NOMO-1 (cell line): ENCODE measurements around the gene CAMKMT.
"Not testable (repeated sequence)": the region's sequence is repeated elsewhere in the genome, so short reads cannot be mapped to it uniquely, and the experiment has no call there.

ENCODE experiments used
- DNase-seq, 2 experiments: peaks; one replicate each; lab custom pipeline; 2025; ENCODE audit not compliant: unreplicated experiment in 2 of 2; lab: John Stamatoyannopoulos, UW

Gene CAMKMT

GRCh38 chr2:44580875-44581515 is 219.2 kb downstream of the CAMKMT start:
- no peak for DNase-seq

- DNase-seq, result no peak
Observed at GRCh38 chr2:44582363-44583008, 220.7 kb downstream of the CAMKMT start.

GRCh38 chr2:44595615-44596014 is 233.9 kb downstream of the CAMKMT start:
- DNase-seq, result not testable (repeated sequence)

DNA sequence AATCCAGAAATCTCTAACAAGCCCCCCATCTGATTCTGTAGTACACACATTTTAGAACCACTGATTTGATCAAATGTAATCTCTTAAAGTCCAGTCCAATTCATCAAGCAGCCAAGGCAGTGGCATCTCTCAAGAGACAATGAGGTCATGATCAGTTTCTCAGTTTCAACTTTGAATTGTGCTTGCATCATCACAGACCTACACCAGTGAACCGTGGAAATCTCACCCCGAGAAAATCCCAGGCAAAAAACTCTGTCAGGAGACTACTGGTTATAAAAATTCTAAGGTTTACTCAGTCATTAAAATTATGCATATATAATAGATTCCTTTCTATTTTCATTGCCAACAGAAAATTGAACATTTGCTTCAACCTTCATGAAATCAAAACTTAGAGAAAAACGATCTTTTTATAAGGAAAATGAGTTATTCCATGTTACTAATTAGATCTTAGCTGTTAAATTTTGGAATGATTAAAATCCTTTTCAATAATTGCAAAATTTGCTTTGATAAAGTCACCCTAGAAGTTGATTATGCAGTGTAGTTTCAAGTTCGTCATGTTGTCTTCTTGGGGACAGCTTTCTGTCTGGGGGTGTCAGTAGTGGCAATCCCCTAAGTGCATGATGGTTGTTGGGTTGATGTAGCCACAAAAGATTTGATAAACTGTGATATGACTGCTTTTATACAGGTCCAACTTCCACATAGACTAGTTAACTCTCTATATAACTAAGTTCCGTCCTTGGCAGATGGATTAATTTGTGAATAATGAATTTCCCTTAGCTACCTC is 235.0 kb downstream of the CAMKMT start:
- no peak for DNase-seq

DNA sequence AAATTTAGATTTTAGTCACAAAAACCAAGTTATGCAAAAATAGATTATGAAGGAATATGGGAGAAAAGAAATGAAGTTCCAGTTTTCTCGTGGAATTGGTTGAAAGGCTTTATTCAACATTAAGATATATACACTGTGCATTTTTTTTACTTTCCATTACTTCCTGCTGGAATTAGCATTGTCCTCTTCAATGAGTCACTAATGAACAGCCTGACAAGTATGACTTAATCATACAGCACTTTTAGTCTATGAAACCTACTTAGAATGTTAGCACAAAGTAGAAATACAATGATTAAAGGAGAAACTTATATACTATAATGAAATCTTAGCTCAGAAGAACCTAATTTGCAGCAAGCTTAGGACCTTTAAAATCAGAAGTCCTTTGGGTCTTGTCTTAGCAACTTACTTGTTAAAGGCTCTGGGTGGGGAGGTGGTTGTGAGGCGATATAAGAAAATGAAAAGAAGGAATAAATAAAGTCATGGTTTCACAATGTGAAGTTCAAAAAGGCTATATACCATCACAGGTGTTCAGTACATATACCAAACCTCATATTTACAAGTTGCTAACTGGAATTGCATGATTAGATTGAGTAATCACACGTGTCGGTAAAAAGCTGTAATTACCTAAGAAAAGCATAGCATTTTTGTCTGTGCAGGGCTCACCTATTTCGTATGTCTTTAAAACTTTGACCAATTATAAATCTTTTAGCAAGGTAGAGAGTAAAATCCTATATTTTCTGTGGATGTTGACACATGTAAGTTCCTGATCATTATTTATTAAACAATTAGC is 236.8 kb downstream of the CAMKMT start:
- no peak for DNase-seq

GRCh38 chr2:44599130-44599529 is 237.4 kb downstream of the CAMKMT start:
- DNase-seq, result no peak

- DNase-seq, result no peak
Observed at GRCh38 chr2:44602446-44602845, 240.7 kb downstream of the CAMKMT start.

DNA sequence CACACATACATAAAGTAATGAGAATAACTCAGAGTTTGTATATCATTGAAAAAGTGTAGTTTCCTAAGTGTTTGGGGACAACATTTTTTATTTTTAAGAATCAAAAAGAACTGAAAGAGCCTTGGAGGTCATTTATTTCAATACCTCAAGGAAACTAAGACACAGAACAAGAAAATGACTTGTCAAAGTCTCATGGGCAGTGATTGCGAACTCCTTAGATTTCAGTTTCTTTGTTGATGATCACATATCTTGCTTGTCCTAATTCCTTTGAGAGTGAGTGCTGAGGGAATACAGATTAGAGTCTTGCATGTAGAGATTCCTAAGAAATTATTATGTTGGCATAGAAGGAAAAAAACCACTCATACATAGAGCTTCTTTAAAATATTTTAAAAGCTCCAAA is 243.8 kb downstream of the CAMKMT start:
- DNase-seq, result no peak

GRCh38 chr2:44612276-44612675 is 250.5 kb downstream of the CAMKMT start:
- DNase-seq, result peak in 1 of 2 experiments; percentile 67

DNA sequence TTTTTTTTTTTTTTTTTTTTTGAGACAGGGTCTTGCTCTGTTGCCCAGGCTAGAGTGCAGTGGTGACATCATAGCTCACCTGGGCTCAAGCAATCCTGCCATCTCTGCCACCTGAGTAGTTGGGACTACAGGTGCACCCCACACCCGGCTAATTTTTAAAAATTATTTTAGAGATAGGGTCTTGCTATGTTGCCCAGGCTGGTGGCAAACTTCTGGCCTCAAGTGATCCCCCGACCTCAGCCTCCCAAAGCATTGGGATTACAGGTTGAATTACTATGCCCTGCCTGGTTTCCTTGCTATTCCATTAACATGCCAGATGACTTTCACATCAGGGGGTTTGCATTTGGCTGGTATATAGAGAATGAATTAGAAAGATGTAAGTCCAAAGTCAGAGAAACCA is 253.2 kb downstream of the CAMKMT start:
- DNase-seq, result no peak

- DNase-seq, result no peak
Observed at GRCh38 chr2:44615950-44616518, 254.3 kb downstream of the CAMKMT start.

DNA sequence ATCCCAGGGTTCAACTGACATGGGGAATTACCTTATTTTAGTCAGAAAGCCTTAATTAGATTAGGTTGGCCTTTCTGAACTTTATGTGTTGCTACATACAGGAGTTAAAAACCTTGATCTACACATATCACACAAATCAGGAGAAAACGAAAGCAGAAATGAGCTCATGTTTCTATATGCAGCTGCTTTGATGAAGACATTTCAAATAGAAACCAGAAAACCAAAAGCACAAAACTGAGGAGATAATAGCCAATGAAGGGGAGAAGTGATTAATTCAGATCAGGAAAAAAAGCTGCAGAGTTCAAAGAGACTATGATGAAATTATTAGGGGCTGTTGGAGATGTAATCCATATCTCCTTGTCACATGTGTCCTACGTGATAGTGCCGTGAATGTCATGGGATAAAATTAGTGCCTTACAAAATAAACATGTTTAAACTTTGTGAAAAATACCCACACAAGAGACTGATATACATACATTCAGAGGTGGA is 255.0 kb downstream of the CAMKMT start:
- peak in 1 of 2 experiments; percentile 59 for DNase-seq

DNA sequence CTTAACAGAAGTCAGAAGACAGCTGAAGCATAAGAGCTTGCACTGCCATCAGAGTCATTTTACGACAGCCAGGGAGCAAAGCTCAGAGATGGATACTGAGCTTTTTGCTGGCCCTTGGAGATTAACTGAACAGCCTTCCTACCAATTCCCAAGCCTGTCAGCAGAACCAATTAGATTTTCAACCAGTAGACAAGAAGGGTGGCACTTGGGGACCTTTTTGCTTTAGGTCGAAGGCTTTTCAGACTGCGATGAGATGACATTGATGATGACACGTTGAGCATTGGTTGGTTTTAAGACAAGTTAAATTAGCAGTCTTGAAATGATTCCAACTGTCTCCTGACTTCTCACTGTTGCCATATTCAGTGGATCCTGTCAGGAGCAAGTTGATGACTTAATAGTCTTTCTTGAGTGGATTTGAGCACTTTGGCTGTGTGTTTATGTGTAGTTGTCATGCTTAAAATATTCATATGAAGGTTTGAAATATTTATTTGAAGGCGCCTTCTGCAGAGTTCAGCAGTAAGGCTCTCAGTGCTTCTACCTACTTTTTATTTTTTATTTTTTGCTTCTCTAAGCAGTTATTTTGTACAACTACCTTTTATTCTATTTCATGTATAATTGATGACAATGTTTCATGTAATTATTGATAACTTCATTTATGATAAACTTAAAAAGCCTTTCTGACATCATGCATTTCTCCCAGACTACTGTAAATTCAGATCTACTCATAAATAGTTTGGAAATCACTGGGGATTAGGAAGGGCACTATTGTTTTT is 256.7 kb downstream of the CAMKMT start:
- no peak for DNase-seq

DNA sequence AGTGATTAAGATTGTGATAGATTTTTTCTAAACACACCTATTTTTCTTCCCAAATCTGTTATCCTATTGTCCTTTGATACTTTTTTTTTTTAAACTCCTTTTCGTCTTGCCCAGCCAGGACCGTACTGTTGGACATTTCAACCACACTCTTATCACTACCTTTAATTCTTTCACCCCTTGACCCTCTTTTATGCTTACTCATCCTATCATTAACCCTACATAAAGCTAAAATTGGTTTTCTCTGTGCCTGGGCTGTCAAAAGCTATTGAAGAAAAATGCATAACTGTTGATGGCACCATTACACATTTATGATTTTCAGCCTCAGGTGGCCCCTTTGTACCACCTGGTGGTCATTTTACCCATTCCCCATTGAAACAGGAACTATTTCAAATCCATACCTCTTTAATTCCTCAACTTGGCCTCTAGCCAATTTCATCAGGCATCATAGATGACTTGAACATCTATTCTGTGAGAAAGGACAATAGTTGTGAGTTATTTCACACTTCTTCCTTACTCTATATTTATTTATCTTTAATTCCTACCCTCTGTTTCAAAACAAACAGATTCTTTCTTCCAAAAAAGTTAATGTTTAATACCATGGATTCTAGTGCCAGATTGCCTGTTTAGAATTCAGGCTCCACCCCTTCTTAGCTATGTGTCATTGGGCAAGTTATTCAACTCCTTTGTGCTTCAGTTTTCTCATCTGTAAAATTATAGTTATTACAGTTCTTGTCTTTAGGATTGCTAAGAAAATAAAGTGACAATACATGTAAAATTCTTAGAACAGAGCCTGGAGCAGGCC is 258.6 kb downstream of the CAMKMT start:
- DNase-seq, result no peak

DNA sequence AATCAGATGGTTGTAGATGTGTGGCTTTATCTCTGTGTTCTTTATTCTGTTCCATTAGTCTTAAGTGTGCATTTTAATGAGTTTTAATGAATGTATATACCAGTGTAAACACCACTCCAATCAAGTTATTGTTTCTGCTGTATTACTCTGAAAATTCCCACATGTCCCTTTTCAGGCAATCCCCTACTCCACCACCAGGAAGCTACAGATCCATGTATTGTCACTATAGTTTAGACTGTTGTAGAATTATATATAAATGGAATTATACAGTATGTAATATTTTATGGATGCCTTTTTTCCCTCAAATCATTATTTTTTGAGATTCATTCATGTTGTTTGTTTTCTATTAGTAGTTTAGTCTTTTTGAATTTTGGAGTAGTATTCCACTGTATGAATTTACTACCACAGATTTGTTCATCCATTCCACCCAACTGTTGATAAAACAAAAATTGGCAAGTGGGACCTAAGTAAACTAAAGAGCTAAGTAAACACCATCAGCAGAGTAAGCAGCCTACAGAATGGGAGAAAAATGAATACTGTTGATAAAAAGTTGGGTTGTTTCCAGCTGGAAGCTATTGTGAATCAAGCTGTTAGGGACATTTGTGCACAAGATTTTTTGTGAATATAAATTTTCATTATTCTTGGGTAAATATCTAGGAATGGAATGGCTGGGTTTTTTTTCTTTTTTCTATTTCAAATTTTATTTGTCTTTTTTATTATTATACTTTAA is 262.0 kb downstream of the CAMKMT start:
- no peak for DNase-seq

DNA sequence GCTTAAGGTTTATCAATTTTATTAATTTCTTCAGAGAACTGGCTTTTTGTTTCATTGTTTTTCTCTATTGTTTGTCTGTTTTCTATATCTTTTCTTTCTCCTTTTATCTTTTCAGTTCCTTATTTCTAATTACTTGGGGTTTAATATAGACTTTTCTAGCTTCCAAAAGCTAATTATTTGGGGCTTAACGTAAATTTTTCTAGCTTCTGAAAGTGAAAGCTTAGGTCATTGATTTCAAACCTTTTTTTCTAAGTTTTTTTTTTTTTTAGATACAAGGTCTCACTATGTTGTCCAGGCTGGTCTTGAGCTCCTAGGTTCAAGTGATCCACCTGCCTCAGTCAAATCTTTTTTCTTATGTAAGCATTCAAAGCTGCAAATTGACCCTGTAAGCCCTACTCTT is 266.6 kb downstream of the CAMKMT start:
- DNase-seq, result no peak

DNA sequence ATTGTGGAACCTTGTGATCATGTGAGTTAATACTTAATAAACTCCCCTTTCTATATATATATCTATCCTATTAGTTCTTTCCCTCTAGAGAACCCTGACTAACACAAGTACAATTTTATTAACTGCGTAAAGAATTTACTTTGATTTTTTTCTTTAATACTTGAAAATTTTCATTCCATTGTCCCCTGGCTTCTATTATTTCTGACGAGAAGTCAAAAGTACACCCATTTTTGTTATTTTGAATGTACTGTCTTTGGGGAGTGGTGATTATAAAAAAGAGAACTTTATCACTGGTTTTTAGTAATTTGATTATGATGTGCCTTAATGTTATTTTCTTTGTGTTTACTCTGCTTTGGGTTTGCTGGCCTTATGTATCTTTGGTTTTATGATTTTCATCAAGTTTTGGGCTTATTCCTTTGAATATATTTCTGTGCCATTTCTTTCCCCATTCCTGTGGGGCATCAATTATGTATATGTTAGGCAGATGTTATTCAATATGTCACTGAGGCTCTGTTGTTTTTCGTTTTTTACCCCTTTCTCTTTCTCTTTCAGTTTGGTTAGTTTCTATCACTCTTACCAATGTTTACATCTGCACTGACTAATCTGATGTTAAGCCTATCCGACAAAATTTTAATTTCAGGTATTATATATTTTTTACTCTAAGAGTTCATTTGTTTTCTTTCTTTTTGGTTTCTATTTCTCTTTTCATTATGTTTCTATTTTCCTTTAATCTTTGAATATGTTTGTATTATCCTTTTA is 271.4 kb downstream of the CAMKMT start:
- no peak for DNase-seq

DNA sequence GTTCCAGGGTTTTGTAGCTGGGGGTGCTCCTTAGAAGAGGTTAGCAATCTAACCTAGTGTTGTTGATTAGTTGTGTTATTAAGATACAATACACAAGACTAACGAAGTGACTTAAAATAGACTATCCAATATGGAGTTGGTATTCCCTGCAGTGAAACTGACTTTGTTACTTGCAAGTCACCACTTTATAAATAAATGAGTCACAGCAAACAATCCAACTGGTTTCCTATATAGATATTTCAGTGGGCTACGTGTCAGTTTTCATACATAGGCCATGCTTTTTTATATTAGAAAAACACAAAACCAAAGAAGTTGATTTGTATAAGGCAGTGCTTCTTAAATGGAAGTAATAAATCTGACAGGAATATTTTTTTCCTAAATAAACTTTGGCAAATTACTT is 274.0 kb downstream of the CAMKMT start:
- no peak for DNase-seq
